GM12891 (cell line): ENCODE data around the gene C19orf47.

Source experiments
- PAX5 ChIP-seq: IDR thresholded peaks from 2 replicates; pipeline ENCODE4 v1.6.1; 2011; ENCODE audit warnings: low read length, moderate library complexity, mild to moderate bottlenecking; ENCODE audit not compliant: insufficient read depth, severe bottlenecking
- POLR2A ChIP-seq: IDR thresholded peaks from 2 replicates; pipeline ENCODE4 v1.6.1; 2011; ENCODE audit warnings: low read depth, low read length, control low read depth
- POLR2AphosphoS5 ChIP-seq: IDR thresholded peaks from 2 replicates; pipeline ENCODE4 v1.6.1; 2011; ENCODE audit warnings: low read depth, low read length, control low read depth
- TAF1 ChIP-seq: IDR thresholded peaks from 2 replicates; pipeline ENCODE4 v1.6.1; 2011; ENCODE audit warnings: low read depth, low read length, control low read depth

DNA sequence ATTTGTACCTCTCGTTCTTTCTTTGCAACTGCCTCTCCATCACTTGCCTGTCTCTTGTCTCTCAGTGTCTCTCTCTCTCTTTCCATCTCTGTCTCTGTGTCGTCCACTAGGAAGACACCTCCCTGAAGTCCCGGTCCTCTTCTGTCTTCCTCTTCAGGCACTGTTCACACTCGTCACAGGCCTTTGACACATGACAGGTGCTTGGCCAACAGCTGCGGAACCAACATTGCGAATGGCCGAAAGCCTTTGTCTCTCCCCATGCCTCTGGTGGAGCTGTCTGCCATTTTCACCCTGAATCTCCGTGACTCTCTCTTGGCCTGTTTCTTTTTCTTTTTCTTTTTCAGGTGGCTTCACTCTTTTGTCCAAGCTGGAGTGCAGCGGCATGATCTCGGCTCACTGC lies 39.0 kb upstream of the C19orf47 start:
- TF ChIP-seq TAF1 (no peak), POLR2A (no peak), POLR2AphosphoS5 (no peak), PAX5 (no peak)
